Stimulated activated CD4-positive, alpha-beta T cell treated with anti-CD3 and anti-CD28 coated beads, Interleukin-12 subunit alpha, Interleukin-12 subunit beta, amount 100 ng/mL, for 4 hours (primary cell): ENCODE data around the gene MLX.
"Not testable (repeated sequence)": the region's sequence is repeated elsewhere in the genome, so short reads cannot be mapped to it uniquely, and the experiment has no call there.

Experiments used
- DNase-seq: peaks from one replicate; pipeline ENCODE4 v3.0.0-alpha.2; 2020

The MLX gene

DNA sequence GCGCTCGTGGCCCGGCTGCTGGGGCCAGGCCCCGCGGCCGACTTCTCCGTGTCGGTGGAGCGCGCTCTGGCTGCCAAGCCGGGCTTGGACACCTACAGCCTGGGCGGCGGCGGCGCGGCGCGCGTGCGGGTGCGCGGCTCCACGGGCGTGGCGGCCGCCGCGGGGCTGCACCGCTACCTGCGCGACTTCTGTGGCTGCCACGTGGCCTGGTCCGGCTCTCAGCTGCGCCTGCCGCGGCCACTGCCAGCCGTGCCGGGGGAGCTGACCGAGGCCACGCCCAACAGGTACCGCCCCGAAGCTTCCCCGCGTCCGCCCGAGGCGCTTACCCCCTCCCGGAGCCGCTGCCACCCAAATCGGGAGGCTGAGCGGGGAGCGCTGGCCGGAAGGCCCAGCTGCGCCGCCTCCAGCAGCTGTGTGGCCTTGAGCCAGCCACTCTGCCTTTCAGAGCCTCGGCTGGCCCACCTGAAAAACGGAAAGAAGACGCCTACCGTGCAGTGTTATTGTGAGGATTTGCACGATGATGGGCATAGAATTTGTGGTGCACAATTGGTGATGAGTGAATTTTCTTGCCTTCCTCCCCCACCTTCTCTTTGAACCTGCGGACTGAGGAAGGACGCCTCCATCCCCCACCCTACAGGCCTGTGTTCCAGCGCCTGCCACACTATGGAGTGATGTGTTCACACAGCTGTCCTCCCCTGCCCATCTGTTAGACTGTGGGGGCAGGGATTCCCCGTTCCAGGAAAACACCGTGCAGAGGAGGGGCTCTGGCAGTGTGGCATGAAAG is 30.3 kb upstream of the MLX start:
- DNase-seq, result peak; percentile 73

DNA sequence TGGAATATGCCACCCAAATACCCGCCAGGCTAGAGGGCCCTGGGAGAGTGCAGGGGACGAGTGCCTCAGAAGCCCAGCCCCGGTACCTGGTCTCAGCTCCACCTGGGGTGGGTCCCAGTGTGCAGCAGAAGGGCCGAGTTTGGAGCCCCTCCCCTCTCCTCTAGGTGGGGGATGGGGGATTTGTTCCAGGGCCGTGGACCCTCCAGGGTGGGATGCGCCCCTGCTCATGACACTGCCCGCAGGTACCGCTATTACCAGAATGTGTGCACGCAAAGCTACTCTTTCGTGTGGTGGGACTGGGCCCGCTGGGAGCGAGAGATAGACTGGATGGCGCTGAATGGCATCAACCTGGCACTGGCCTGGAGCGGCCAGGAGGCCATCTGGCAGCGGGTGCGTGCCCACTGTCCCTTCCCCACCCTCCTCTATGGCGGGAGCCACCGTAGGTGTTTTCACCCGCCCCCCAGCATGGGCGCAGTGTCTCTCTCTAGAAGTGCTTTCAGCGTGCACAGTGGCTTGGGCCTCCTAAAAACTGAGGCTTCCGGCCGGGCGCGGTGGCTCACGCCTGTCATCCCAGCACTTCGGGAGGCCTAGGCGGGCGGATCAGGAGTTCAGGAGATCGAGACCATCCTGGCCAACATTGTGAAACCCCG is 29.6 kb upstream of the MLX start:
- no peak for DNase-seq

DNA sequence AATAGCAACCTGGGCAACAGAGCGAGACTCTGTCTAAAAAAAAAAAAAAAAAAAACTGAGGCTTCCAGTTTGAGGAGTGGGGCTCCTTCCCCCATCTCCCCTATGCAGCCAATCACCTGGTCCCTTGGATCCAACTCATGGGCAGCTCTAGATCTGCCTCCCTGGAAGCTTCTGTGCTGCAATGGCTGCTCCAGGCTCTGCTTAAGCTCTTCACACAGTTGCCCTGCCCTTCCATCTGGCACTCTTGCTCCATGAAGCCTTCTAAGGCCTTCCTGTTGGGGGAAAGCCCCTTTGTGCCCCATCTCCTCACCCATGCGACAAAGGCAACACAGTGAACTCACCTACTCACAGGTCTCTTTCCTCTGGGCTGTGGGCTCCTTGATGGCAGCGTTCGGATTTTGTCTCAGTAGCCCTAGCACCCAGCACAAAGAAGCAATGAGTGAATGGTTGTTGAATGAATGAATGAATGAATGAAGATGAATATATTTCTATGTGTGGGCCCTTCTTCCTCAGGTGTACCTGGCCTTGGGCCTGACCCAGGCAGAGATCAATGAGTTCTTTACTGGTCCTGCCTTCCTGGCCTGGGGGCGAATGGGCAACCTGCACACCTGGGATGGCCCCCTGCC is 29.0 kb upstream of the MLX start:
- no peak for DNase-seq

DNA sequence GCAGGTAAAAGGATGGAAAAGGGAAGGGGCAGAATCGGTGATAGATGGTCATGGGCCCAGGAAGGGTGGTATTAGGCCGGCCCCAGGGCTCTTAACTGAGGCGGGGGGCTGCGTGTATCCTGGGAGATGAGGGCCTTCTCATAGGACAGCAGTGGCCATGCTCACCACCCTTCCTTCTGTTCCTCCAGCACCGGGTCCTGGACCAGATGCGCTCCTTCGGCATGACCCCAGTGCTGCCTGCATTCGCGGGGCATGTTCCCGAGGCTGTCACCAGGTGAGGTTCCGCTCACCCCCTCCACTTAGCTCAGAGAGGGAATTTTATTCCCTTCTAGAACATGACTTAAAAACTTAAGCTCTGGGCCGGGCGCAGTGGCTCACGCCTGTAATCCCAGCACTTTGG is 28.4 kb upstream of the MLX start:
- no peak for DNase-seq

DNA sequence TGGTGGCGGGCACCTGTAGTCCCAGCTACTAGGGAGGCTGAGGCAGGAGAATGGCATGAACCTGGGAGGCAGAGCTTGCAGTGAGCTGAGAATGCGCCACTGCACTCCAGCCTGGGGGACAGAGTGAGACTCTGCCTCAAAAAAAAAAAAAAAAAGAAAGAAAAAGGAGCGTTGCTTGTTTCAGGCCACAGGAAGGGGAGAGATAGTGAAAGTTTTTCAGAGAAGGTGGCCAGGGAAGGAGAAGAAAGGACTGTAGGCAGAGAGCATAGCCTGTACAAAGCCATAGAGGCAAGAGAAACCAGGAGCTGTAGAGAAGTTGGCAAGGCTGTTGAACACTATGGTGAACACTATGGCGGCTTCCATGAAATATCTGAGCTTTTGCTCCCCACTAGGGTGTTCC is 26.3 kb upstream of the MLX start:
- not testable (repeated sequence) for DNase-seq

DNA sequence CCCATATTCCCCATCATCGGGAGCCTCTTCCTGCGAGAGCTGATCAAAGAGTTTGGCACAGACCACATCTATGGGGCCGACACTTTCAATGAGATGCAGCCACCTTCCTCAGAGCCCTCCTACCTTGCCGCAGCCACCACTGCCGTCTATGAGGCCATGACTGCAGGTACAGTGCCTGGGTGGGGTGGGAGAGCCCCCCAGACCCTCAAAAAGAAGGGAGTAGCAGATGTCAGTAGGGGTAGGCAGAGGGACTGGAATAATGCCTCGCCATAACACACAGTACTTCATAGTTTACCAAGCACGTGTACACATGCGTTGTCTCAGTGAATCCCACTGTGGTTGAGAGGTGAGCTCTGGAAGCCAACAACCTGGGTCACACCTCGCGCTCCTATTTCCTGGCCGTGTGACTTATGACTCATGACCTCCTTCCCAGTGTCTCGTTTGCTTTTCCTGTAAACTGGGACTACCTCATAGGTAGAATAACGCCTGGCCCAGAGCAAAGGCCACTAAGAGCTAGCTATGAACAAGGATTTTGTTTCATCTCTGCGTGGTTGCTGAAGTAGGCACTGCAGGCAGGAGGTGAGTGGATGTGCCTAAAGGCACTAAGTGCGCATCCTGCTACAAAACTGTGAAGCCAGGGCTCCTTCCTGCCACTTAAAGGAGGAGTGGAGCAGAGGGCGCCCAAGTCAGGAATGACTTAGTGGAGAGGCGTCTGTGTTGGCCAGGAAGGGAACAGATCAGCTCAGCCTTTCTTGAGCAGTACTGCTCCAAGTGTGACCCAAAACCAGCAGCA is 25.7 kb upstream of the MLX start:
- DNase-seq, result no peak

DNA sequence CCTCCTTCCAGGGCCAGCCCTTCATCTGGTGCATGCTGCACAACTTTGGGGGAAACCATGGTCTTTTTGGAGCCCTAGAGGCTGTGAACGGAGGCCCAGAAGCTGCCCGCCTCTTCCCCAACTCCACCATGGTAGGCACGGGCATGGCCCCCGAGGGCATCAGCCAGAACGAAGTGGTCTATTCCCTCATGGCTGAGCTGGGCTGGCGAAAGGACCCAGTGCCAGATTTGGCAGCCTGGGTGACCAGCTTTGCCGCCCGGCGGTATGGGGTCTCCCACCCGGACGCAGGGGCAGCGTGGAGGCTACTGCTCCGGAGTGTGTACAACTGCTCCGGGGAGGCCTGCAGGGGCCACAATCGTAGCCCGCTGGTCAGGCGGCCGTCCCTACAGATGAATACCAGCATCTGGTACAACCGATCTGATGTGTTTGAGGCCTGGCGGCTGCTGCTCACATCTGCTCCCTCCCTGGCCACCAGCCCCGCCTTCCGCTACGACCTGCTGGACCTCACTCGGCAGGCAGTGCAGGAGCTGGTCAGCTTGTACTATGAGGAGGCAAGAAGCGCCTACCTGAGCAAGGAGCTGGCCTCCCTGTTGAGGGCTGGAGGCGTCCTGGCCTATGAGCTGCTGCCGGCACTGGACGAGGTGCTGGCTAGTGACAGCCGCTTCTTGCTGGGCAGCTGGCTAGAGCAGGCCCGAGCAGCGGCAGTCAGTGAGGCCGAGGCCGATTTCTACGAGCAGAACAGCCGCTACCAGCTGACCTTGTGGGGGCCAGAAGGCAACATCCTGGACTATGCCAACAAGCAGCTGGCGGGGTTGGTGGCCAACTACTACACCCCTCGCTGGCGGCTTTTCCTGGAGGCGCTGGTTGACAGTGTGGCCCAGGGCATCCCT is 23.5 kb upstream of the MLX start:
- no peak for DNase-seq

DNA sequence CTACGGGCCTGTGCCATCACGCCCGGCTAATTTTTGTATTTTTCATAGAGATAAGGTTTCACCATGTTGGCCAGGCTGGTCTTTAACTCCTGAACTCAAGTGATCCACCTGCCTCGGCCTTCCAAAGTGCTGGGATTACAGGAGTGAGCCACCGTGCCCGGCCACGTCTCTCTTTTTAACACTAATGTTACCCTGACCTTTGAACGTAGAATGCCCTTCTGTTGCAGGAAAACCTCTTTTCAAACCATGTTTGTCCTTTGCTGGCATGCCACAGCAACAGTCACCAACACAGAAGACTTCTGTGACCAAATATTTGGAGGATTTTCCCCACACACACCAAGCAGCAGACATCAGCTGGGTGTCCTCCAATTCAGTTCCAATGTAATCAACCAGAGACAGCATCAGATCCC is 22.0 kb upstream of the MLX start:
- no peak for DNase-seq

DNA sequence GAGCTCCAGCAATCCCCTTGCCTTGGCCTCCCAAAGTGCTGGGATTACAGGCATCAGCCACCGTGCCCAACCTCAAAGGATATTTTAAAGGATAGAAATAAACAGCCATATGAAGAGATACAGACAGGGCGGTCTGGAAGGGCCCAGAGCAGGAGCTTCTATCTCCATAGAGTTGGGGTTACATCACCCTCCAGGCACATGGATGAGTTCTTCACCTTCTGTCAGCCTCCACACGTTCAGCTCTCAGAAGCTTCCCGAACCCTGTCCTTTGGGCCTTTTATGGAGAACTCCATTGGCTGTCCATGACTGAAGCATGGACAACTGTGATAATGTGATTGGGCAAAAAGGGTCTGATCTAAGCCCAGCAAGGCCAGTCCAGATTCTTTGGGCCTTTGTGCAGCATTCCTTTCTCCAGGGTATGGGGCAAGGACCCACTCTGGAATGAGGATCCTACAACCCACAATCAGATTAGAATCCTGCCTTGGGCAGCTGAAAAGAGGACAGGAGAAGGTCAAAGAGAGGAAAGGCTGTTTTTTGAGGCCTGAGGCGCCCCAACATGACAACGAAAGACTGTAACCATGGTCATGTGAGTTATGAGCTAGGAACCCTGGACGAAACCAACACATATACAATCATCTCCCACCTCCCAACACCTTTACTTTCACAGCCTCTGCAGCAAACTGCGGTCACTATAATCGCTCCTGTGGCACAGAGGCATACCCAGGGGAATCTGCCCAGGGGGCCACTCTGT is 21.0 kb upstream of the MLX start:
- not testable (repeated sequence) for DNase-seq

DNA sequence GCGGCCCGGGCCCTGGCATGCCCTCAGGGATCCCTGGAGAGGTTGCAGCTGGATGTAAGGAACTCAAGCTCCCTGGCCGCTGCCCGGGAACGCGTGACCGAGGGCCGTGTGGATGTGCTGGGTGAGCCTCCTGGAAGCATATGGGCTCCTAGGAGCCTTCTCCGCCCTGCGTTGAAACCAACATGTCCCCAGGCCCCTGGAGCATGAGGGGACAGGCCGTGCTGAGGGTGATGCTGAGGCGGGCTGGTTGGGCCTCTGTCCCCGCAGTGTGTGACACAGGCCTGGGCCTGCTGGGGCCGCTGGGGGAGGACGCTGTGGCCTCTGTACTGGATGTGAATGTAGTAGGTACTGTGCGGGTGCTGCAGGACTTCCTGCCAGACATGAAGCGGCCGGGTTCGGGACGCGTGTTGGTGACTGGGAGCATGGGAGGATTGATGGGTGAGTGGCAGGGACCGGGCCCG is 19.9 kb upstream of the MLX start:
- DNase-seq, result no peak

DNA sequence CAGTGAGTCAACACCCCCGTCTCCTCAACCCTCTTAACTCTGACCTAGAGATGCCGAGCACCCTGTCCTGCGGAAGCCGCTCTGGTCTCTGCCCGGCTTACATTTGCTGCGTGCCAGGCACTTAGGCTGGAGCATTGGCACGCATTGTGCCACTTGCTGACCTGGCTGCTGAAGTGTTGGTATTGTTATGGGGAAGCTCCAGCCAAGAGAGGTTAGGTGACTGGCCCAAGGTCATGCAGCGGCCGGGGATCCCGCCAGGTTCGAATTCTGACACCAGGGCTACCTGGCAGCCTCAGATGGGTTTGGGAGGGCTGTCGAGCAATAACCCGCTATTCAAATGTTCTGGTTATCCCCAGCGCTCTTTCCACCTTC is 19.2 kb upstream of the MLX start:
- DNase-seq, result no peak

DNA sequence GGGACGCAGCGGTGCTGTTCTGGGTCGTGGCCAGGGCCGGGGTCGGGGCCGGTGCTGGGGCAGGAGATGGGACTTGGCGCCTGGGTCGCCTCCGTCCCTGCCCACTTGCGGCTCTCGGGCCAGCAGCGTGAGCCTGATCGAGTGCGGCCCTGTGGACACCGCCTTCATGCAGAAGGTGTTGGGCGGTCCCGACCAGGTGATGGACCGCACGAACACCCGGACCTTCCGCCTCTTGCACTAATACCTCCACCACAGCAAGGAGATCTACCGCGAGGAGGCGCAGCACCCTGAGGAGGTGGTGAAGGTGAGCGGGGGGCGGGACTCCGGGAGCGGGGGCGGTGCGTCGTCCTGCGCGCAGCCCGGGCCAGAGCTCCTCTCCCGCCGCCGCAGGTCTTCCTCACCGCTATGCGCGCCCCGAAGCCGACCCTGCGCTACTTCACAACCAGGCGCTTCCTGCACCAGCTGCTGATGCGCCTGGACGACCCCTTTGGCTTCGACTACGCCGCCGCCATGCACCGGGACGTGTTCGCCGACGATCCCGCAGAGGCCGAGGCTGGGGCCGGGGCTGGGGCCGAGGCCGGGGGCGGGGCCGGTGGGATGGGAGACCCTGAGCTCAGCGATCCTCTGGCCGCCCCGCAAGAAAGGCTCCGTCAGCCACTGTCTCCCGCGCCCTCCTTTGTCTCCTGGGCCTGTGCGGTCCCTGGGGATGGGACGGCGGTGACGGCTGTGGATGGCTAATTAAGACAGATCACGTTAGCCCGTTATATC is 18.6 kb upstream of the MLX start:
- peak; percentile 80 for DNase-seq

DNA sequence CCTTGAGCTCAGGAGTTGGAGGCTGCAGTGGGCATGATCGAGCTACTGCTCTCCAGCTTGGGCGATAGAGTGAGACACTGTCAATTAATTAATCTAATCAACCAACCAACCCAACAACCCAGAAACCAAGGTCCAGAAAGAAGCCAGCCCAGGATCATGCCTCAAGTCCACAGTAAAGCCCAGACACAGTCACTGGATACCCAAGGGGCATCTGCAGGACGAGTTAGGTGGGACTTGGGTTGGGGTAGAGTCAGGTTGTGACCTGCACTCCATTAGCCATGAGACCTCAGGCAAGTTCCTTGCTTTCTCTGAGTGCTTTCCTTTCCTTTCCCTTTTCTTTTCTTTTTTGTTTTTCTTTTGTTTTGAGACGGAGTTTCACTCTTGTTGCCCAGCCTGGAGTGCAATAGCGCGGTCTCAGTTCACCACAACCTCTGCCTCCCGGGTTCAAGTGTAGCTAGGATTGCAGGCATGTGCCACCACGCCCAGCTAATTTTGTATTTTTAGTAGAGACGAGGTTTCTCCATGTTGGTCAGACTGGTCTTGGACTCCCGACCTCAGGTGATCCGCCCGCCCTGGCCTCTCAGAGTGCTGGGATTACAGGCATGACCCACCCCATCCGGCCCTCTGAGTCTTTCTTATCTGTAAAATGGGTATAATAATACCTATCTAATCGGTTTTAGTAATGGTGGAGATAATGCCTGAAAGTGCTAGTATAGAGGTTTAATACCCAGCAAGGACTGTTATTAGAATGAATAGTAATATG is 17.7 kb upstream of the MLX start:
- DNase-seq, result no peak

DNA sequence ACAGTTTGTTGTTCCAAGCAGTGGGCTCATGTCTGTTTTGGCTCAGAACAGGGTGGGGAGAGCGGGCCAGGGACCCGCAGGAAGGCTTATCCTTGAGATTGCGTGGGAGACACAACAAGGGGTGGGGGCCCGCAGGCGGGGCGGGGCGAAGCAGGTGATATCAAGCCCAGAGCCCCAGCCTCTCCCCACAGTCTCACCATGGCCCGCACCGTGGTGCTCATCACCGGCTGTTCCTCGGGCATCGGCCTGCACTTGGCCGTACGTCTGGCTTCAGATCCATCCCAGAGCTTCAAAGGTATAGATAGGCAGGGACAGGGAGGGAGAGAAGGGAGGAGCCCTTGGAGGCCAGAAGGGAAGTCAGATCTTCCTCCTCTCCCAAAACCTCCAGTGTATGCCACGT is 14.2 kb upstream of the MLX start, which contains the start of gene HSD17B1:
Gene HSD17B1, plus strand, starts transcription at position 188 of the 400 bp plus-strand sequence. Its CDS starts 11 bp downstream, at position 199.
- DNase-seq, result not testable (repeated sequence)

DNA sequence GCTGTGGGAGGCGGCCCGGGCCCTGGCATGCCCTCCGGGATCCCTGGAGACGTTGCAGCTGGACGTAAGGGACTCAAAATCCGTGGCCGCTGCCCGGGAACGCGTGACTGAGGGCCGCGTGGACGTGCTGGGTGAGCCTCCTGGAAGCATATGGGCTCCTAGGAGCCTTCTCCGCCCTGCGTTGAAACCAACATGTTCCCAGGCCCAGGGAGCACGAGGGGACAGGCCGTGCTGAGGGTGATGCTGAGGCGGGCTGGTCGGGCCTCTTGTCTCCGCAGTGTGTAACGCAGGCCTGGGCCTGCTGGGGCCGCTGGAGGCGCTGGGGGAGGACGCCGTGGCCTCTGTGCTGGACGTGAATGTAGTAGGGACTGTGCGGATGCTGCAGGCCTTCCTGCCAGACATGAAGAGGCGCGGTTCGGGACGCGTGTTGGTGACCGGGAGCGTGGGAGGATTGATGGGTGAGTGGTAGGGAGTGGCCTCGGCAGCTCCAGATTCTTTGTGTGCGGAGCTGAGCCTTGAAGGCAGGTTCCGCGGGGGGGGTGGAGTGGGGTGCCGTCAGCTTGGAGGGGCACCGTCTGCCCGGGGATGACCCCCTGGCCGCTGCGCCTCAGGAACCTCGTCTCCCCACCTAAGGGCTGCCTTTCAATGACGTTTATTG is 13.6 kb upstream of the MLX start:
- DNase-seq, result no peak

DNA sequence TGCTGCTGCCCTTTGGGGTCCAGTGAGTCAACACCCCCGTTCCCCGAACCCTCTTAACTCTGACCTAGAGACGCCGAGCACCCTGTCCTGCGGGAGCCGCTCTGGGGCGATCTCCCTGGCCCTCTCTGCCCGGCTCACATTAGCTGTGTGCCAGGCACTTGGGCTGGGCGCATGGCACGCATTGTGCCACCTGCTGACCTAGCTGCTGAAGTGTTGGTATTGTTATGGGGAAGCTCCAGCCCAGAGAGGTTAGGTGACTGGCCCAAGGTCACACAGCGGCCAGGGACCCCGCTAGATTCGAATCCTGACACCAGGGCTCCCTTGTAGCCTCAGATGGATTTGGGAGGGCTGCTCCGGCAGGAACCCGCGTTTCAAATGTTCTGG is 13.0 kb upstream of the MLX start:
- no peak for DNase-seq

DNA sequence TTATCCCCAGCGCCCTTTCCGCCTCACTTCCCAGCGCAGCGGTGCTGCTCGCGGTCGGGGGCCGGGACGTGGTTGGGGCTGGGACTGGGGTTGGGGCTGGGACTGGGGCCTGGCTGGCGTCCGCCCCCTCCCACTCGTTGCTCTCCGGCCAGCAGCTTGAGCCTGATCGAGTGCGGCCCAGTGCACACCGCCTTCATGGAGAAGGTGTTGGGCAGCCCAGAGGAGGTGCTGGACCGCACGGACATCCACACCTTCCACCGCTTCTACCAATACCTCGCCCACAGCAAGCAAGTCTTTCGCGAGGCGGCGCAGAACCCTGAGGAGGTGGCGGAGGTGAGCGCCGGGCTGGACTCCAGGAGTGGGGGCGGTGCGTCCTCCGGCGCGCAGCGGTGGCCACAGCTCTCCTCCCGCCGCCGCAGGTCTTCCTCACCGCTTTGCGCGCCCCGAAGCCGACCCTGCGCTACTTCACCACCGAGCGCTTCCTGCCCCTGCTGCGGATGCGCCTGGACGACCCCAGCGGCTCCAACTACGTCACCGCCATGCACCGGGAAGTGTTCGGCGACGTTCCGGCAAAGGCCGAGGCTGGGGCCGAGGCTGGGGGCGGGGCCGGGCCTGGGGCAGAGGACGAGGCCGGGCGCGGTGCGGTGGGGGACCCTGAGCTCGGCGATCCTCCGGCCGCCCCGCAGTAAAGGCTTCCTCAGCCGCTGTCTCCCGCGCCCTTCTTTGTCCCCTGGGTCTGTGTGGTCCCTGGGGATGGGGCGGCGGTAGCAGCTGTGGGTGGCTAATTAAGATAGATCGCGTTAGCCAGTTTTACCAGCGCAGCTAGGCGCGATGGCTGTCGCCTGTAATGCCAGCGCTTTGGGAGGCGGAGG is 12.4 kb upstream of the MLX start:
- DNase-seq, result peak; percentile 73

DNA sequence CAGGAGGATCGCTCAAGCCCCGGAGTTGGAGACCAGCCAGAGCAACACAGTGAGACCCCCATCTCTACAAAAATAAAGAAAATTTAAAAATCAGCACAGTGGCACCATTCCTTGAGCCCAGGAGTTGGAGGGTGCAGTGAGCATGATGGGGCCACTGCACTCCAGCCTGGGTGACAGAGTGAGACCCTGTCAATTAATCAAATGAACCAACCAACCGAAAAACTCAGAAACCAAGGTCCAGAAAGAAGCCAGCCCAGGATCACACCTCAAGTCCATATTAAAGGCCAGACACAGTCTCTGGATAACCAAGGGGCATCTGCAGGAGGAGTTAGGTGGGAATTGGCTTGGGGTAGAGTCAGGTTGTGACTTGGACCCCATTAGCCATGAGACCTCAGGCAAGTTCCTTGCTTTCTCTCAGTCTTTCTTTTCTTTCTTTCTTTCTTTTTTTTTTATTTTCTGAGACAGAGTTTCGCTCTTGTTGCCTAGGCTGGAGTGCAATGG is 11.7 kb upstream of the MLX start:
- no peak for DNase-seq
